H1 (cell line): ENCODE results near the gene ATP6V1E1. TPM values are rescaled to one million over a fixed set of nuclear protein-coding genes. Genes with fewer than 3 reads are reported as not detected.

Experiments used
- polyA plus RNA-seq, 7 experiments: library from polyadenylated mRNA; depleted of rRNA in 3 of 7; stranded (reverse) in 5 of 7; unstranded in 2 of 7; fragments of >200 nt in 5 of 7; fragments of 200-250 nt in 2 of 7; gene quantifications; 1 replicate in 5 of 7; 2 replicates in 1 of 7; 4 replicates in 1 of 7; pipeline versions ENCODE4 v1.2.1 to v1.2.3, GENCODE V29; 2011 to 2013; ENCODE audit warnings: missing spikeins in 2 of 7, mixed read lengths in 2 of 7
- total RNA-seq: library from RNA; stranded (reverse); fragmentation: NEBNext Ultra II Directional; extraction: Animal tissue kit (Norgen Biotek cat#: 25700); gene quantifications from 2 replicates; pipeline ENCODE4 v1.2.1, GENCODE V29; 2021

Gene ATP6V1E1
- total and polyA plus RNA-seq, 2 of the 8 experiments (the other 6 are each of a cell fraction or from before 2014, with no cell fraction given): 80.4 to 88.1 TPM

Other genes starting within 250 kb of the ATP6V1E1 start
- 2.2 and 2.8 TPM in 2 replicates for gene SLC25A18, start 65.3 kb downstream of the ATP6V1E1 start, total RNA-seq
- 2.7 and 2.9 TPM in 2 replicates for gene SLC25A18, start 65.3 kb downstream of the ATP6V1E1 start, polyA plus RNA-seq (2011; rRNA removed)
- gene BCL2L13, start 10.0 kb upstream of the ATP6V1E1 start, total RNA-seq: 34.8 and 35.0 TPM in 2 replicates
- 17.5 and 20.7 TPM in 2 replicates for gene BCL2L13, start 10.0 kb upstream of the ATP6V1E1 start, polyA plus RNA-seq (2011; rRNA removed)
- gene BID, start 145.7 kb upstream of the ATP6V1E1 start, total RNA-seq: 39.3 and 41.6 TPM in 2 replicates
- gene BID, start 145.7 kb upstream of the ATP6V1E1 start, polyA plus RNA-seq (2011; rRNA removed): 114 and 133 TPM in 2 replicates